IMR-90 (cell line): ENCODE measurements around the gene STX7. TPM values are rescaled to one million over a fixed set of nuclear protein-coding genes. Genes with fewer than 3 reads are reported as not detected.
A peak's percentile ranks its signal among the peaks of the same experiment; 100 is the strongest.

ENCODE experiments used
- ATAC-seq: fragments of 200-7000 bp; cut with Tn5 transposase; 2 replicates; pipeline ENCODE4 v1.9.1; 2020; ENCODE audit warnings: low read depth, mild to moderate bottlenecking, moderate library complexity
- BruUV-seq: library from RNA; stranded (reverse); fragments of 400-500 nt; replicated peaks from 2 replicates; lab custom pipeline; 2021; lab: Mats Ljungman, UMichigan
- CTCF ChIA-PET: fragments of 300-600 bp; formaldehyde crosslinking; extraction: SDS; loops from one replicate; lab custom pipeline; 2021; ENCODE audit warnings: antibody characterized with exemption; lab: Yijun Ruan, JAX
- POLR2A ChIA-PET: fragments of 300-600 bp; sonication (Branson Sonifier 250); formaldehyde crosslinking; loops from one replicate; lab custom pipeline; 2022; ENCODE audit warnings: antibody characterized with exemption; ENCODE audit not compliant: unreplicated experiment; lab: Charles Lee
- DNase-seq: peaks from one replicate; pipeline ENCODE4 v3.0.0; 2013
- H2AFZ ChIP-seq: replicated peaks from 2 replicates; pipeline ENCODE3; 2013; ENCODE audit warnings: low read length, mild to moderate bottlenecking; ENCODE audit not compliant: poor library complexity
- H2AK5ac ChIP-seq: 2 replicates; pipeline ENCODE4 v1.6.1; 2013; ENCODE audit warnings: low read depth, low read length, inconsistent platforms
- H2AK9ac ChIP-seq: replicated peaks from 2 replicates; pipeline ENCODE3; 2013; ENCODE audit warnings: mild to moderate bottlenecking, low read depth, low read length, moderate library complexity; ENCODE audit not compliant: poor library complexity
- H2BK120ac ChIP-seq: 2 replicates; pipeline ENCODE4 v1.6.1; 2013; ENCODE audit warnings: low read depth, low read length, inconsistent platforms
- H2BK15ac ChIP-seq: 3 replicates; pipeline ENCODE4 v1.6.1; 2013; ENCODE audit warnings: low read depth, low read length, inconsistent platforms
- H2BK20ac ChIP-seq: 2 replicates; pipeline ENCODE4 v1.6.1; 2013; ENCODE audit warnings: low read depth, mild to moderate bottlenecking, inconsistent platforms, low read length, moderate library complexity
- H2BK5ac ChIP-seq: 2 replicates; pipeline ENCODE4 v1.6.1; 2013; ENCODE audit warnings: mild to moderate bottlenecking, low read depth, low read length, inconsistent platforms; ENCODE audit not compliant: poor library complexity, severe bottlenecking
- H3K14ac ChIP-seq: replicated peaks from 2 replicates; pipeline ENCODE4 v1.6.1; 2013; ENCODE audit warnings: low read depth, low read length, inconsistent platforms
- H3K18ac ChIP-seq: 2 replicates; pipeline ENCODE4 v1.6.1; 2013; ENCODE audit warnings: low read depth, low read length, control low read depth
- H3K23ac ChIP-seq: 2 replicates; pipeline ENCODE4 v1.6.1; 2013; ENCODE audit warnings: low read depth, low read length, inconsistent platforms
- H3K27ac ChIP-seq: 2 replicates; pipeline ENCODE4 v1.5.1; 2013; ENCODE audit warnings: mild to moderate bottlenecking, control low read depth, low read length; ENCODE audit not compliant: insufficient read depth
- H3K27me3 ChIP-seq: 2 replicates; pipeline ENCODE4 v1.6.1; 2013; ENCODE audit warnings: low read length; ENCODE audit not compliant: control insufficient read depth, insufficient read depth
- H3K36me3 ChIP-seq: 2 replicates; pipeline ENCODE4 v1.6.1; 2013; ENCODE audit warnings: low read length, mixed read lengths; ENCODE audit not compliant: control insufficient read depth, insufficient read depth
- H3K4ac ChIP-seq: 2 replicates; pipeline ENCODE4 v1.6.1; 2013; ENCODE audit warnings: low read depth, low read length, inconsistent platforms
- H3K4me1 ChIP-seq: 2 replicates; pipeline ENCODE4 v1.6.1; 2013; ENCODE audit warnings: low read length, mixed read lengths; ENCODE audit not compliant: control insufficient read depth, insufficient read depth
- H3K4me2 ChIP-seq: 2 replicates; pipeline ENCODE4 v1.6.1; 2013; ENCODE audit warnings: low read depth, mild to moderate bottlenecking, control low read depth, low read length, moderate library complexity
- H3K4me3 ChIP-seq: 2 replicates; pipeline ENCODE4 v1.5.1; 2013; ENCODE audit warnings: low read depth, mild to moderate bottlenecking, control low read depth, low read length, moderate library complexity; ENCODE audit not compliant: insufficient read depth
- H3K56ac ChIP-seq: 2 replicates; pipeline ENCODE4 v1.6.1; 2013; ENCODE audit warnings: low read length, inconsistent platforms; ENCODE audit not compliant: insufficient read depth; ENCODE audit errors: extremely low read depth
- H3K79me1 ChIP-seq, 2 experiments: 2 replicates each; pipeline ENCODE4 v1.6.1; 2013; ENCODE audit warnings: low read length in 2 of 2, inconsistent platforms in 1 of 2, low read depth in 1 of 2
- H3K9ac ChIP-seq: 2 replicates; pipeline ENCODE4 v1.6.1; 2013; ENCODE audit warnings: low read depth, low read length, control low read depth
- H3K9me1 ChIP-seq: 2 replicates; pipeline ENCODE4 v1.6.1; 2013; ENCODE audit warnings: low read length, inconsistent platforms; ENCODE audit not compliant: insufficient read depth
- H3K9me3 ChIP-seq: 2 replicates; pipeline ENCODE4 v1.6.1; 2013; ENCODE audit warnings: low read length; ENCODE audit not compliant: control insufficient read depth, insufficient read depth
- H4K20me1 ChIP-seq: 2 replicates; pipeline ENCODE4 v1.6.1; 2013; ENCODE audit warnings: low read length, inconsistent platforms; ENCODE audit not compliant: insufficient read depth
- H4K5ac ChIP-seq: 2 replicates; pipeline ENCODE4 v1.6.1; 2013; ENCODE audit warnings: mild to moderate bottlenecking, low read depth, low read length, control low read depth
- H4K8ac ChIP-seq, 2 experiments: 2 replicates each; pipeline ENCODE4 v1.6.1; 2013; ENCODE audit warnings: low read depth in 2 of 2, low read length in 2 of 2, control low read depth in 1 of 2, inconsistent platforms in 1 of 2
- H4K91ac ChIP-seq: 2 replicates; pipeline ENCODE4 v1.6.1; 2013; ENCODE audit warnings: low read depth, low read length, inconsistent platforms; ENCODE audit not compliant: insufficient read depth
- BHLHE40 ChIP-seq: fragments of 150-350 bp; IDR thresholded peaks from 2 replicates; pipeline ENCODE4 v1.6.1; 2016; ENCODE audit warnings: mild to moderate bottlenecking, low read depth, low read length
- CEBPB ChIP-seq: IDR thresholded peaks from 2 replicates; pipeline ENCODE4 v1.6.1; 2012; ENCODE audit warnings: low read depth, low read length, improper control_type of control experiment
- CHD1 ChIP-seq: IDR thresholded peaks from 2 replicates; pipeline ENCODE4 v1.6.1; 2012; ENCODE audit warnings: low read depth, low read length, improper control_type of control experiment
- CTCF ChIP-seq: conservative IDR thresholded peaks from 2 replicates; pipeline ENCODE4 v1.5.1; 2012; ENCODE audit warnings: mild to moderate bottlenecking, low read depth, low read length, improper control_type of control experiment
- FOS ChIP-seq: fragments of 150-350 bp; IDR thresholded peaks from 2 replicates; pipeline ENCODE4 v1.6.1; 2016; ENCODE audit warnings: low read depth, low read length
- MAFK ChIP-seq: IDR thresholded peaks from 2 replicates; pipeline ENCODE4 v1.6.1; 2012; ENCODE audit warnings: low read depth, low read length, improper control_type of control experiment
- MAZ ChIP-seq: IDR thresholded peaks from 2 replicates; pipeline ENCODE4 v1.6.1; 2012; ENCODE audit warnings: low read depth, mild to moderate bottlenecking, low read length, improper control_type of control experiment, moderate library complexity, borderline replicate concordance
- MXI1 ChIP-seq: IDR thresholded peaks from 2 replicates; pipeline ENCODE4 v1.6.1; 2012; ENCODE audit warnings: low read depth, mild to moderate bottlenecking, low read length, moderate library complexity, borderline replicate concordance
- NFE2L2 ChIP-seq: fragments of 150-350 bp; IDR thresholded peaks from 2 replicates; pipeline ENCODE4 v1.6.1; 2016; ENCODE audit warnings: low read depth, mild to moderate bottlenecking, low read length
- POLR2A ChIP-seq: IDR thresholded peaks from 2 replicates; pipeline ENCODE4 v1.6.1; 2012; ENCODE audit warnings: mild to moderate bottlenecking, low read depth, low read length
- RAD21 ChIP-seq: IDR thresholded peaks from 2 replicates; pipeline ENCODE4 v1.6.1; 2012; ENCODE audit warnings: low read length, improper control_type of control experiment
- RCOR1 ChIP-seq: IDR thresholded peaks from 2 replicates; pipeline ENCODE4 v1.6.1; 2012; ENCODE audit warnings: mild to moderate bottlenecking, low read length, improper control_type of control experiment; ENCODE audit not compliant: insufficient replicate concordance
- RFX5 ChIP-seq: IDR thresholded peaks from 2 replicates; pipeline ENCODE4 v1.8.0; 2012; ENCODE audit warnings: low read depth, mild to moderate bottlenecking, low read length, moderate library complexity
- SMC3 ChIP-seq: fragments of 150-350 bp; IDR thresholded peaks from 2 replicates; pipeline ENCODE4 v1.6.1; 2016; ENCODE audit warnings: low read depth, mild to moderate bottlenecking, antibody characterized with exemption, low read length, moderate library complexity
- WGBS, 2 experiments: methylation state at CpG; one replicate each; pipeline versions ENCODE4 v1.1.5 to v1.1.7; 2013; ENCODE audit warnings: missing lambda C conversion rate in 2 of 2; ENCODE audit not compliant: insufficient read length in 1 of 2; ENCODE audit errors: extremely low coverage in 2 of 2; 5-methylcytosine and 5-hydroxymethylcytosine counted together
- dilution Hi-C: fragments of 300-500 bp; cut with HindIII; formaldehyde crosslinking; loops from one replicate; pipeline ENCODE4 v1.14.3; 2018; ENCODE audit warnings: low sequenced_read_pairs; ENCODE audit not compliant: unreplicated experiment
- in situ Hi-C: fragments of 300-500 bp; cut with MboI; formaldehyde crosslinking; loops from 3 replicates; pipeline ENCODE4 v1.14.3; 2019; ENCODE audit warnings: low sequenced_read_pairs, inconsistent platforms, mixed read lengths
- intact Hi-C: fragments of 100-400 bp; cut with micrococcal nuclease; formaldehyde crosslinking; loops from 2 replicates; pipeline ENCODE4 v1.10.0; 2022
- polyA plus RNA-seq, 3 experiments: library from polyadenylated mRNA; depleted of rRNA; stranded (reverse); fragments of >200 nt; gene quantifications; 2 replicates each; pipeline ENCODE4 v1.2.3, GENCODE V29; 2012; ENCODE audit warnings: low replicate concordance in 1 of 3
- total RNA-seq: library from RNA; depleted of rRNA; stranded (reverse); fragments of >200 nt; gene quantifications from 2 replicates; pipeline ENCODE4 v1.2.3, GENCODE V29; 2012
- TF ChIP-seq, protein P1 (sequence below): fragments of 150-350 bp; IDR thresholded peaks from 2 replicates; pipeline ENCODE4 v1.6.1; 2016; ENCODE audit warnings: low read depth, mild to moderate bottlenecking, low read length, moderate library complexity, borderline replicate concordance
- TF ChIP-seq, protein P2 (sequence below): fragments of 150-350 bp; IDR thresholded peaks from 2 replicates; pipeline ENCODE4 v1.6.1; 2017; ENCODE audit warnings: mild to moderate bottlenecking, antibody characterized with exemption, low read length, low read depth

STX7 gene
- total and polyA plus RNA-seq, 2 of the 4 experiments (the other 2 are of a cell fraction), result 16.5 to 35.1 TPM

DNA sequence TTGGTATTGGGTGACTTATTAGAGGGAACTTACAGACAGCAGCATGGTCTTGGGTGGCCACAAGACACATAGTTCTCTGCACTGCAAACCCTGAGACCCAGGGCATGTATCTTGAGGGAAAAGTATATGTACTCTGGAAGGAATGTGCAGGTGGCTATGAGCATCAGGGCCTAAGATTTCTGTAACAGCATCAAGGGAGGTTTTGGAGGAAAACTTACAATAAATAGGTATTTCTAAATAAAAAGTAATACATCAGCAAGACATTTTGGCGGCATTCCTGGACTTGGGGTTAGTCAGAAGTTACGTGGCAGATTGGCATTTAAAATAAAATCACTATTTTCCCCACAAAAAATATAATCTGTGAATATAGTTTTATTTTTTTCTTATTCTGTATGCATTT lies 8.0 kb upstream of the STX7 start:
- Histone ChIP-seq H4K5ac (no peak overlapping the region), H4K8ac (no peak overlapping the region), H3K4me3 (no peak overlapping the region), H3K4me2 (no peak overlapping the region), H3K9me3 (peaks cover 6% of the 10 kb centered on the region; the same call in 1 of the 2 replicates), H4K91ac (no peak overlapping the region), H3K27me3 (peaks cover 26% of the 10 kb centered on the region), H4K20me1 (no peaks in the 10 kb centered on the region), H3K27ac (no peak overlapping the region), H2AFZ (no peak overlapping the region), H2BK20ac (no peak overlapping the region), H2AK9ac (no peak overlapping the region), H3K9me1 (no peaks in the 10 kb centered on the region), H3K18ac (no peak overlapping the region), H2AK5ac (no peak overlapping the region), H3K4ac (no peak overlapping the region), H3K4me1 (no peaks in the 10 kb centered on the region), H2BK15ac (no peak overlapping the region), H3K36me3 (no peaks in the 10 kb centered on the region), H3K79me1 (no peaks in the 10 kb centered on the region), H3K56ac (no peak overlapping the region), H3K9ac (no peak overlapping the region), H3K14ac (no peak overlapping the region), H2BK120ac (no peak overlapping the region), H2BK5ac (no peak overlapping the region), H3K23ac (no peak overlapping the region)
- TF ChIP-seq RAD21 (no peak), RFX5 (no peak), SMC3 (no peak), CEBPB (no peak), RCOR1 (no peak), NFE2L2 (no peak), POLR2A (no peak), CTCF (no peak), CHD1 (no peak), FOS (no peak), MAFK (no peak), MXI1 (no peak), BHLHE40 (no peak), MAZ (no peak)
- TF ChIP-seq, protein P1, sequence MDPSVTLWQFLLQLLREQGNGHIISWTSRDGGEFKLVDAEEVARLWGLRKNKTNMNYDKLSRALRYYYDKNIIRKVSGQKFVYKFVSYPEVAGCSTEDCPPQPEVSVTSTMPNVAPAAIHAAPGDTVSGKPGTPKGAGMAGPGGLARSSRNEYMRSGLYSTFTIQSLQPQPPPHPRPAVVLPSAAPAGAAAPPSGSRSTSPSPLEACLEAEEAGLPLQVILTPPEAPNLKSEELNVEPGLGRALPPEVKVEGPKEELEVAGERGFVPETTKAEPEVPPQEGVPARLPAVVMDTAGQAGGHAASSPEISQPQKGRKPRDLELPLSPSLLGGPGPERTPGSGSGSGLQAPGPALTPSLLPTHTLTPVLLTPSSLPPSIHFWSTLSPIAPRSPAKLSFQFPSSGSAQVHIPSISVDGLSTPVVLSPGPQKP, result no peak
- TF ChIP-seq, protein P2, sequence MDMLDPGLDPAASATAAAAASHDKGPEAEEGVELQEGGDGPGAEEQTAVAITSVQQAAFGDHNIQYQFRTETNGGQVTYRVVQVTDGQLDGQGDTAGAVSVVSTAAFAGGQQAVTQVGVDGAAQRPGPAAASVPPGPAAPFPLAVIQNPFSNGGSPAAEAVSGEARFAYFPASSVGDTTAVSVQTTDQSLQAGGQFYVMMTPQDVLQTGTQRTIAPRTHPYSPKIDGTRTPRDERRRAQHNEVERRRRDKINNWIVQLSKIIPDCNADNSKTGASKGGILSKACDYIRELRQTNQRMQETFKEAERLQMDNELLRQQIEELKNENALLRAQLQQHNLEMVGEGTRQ, result no peak
- in situ Hi-C loops, result no loop called here
- CTCF ChIA-PET, result no interaction called here
- DNase-seq, result peak; percentile 44
- intact Hi-C loops, result no loop called here
- ATAC-seq, result no peak
- POLR2A ChIA-PET, result no interaction called here
- BruUV-seq, result no TSS peak
- dilution Hi-C loops, result no loop called here
- WGBS, 2 experiments, result no CpG with 5 or more reads among the region's 2 CpGs
